GM19240 (cell line): ENCODE measurements around the gene PBX1.

Experiments used
- DNase-seq: peaks from one replicate; pipeline ENCODE4 v3.0.0; 2011; ENCODE audit warnings: low spot score; ENCODE audit not compliant: insufficient read length

The PBX1 gene

GRCh38 chr1:164861632-164862031 is 302.6 kb downstream of the PBX1 start:
- DNase-seq: no peak

- no peak for DNase-seq
Observed at GRCh38 chr1:164863056-164863455, 304.1 kb downstream of the PBX1 start.

- no peak for DNase-seq
Observed at GRCh38 chr1:164864161-164864560, 305.2 kb downstream of the PBX1 start.

- DNase-seq: no peak
Observed at GRCh38 chr1:164865385-164865784, 306.4 kb downstream of the PBX1 start.

- no peak for DNase-seq
Observed at GRCh38 chr1:164867590-164867989, 308.6 kb downstream of the PBX1 start.

GRCh38 chr1:164868990-164869389 is 310.0 kb downstream of the PBX1 start:
- DNase-seq: no peak

- DNase-seq: no peak
Observed at GRCh38 chr1:164875518-164875917, 316.5 kb downstream of the PBX1 start.

GRCh38 chr1:164876398-164877116 is 317.6 kb downstream of the PBX1 start:
- DNase-seq: no peak

- DNase-seq: no peak
Observed at GRCh38 chr1:164880199-164880598, 321.2 kb downstream of the PBX1 start.

GRCh38 chr1:164880644-164881043 is 321.7 kb downstream of the PBX1 start:
- DNase-seq: no peak

GRCh38 chr1:164885311-164885710 is 326.3 kb downstream of the PBX1 start:
- no peak for DNase-seq

GRCh38 chr1:164886101-164886500 is 327.1 kb downstream of the PBX1 start:
- no peak for DNase-seq

GRCh38 chr1:164891615-164892014 is 332.6 kb downstream of the PBX1 start:
- no peak for DNase-seq

- no peak for DNase-seq
Observed at GRCh38 chr1:164895026-164895912, 336.3 kb downstream of the PBX1 start.

- DNase-seq: no peak
Observed at GRCh38 chr1:164901031-164901430, 342.0 kb downstream of the PBX1 start.
